GM18868 (cell line): ENCODE measurements around the gene TREH.

Source experiments
- ATAC-seq: cut with Tn5 transposase; IDR thresholded peaks from one replicate; pipeline ENCODE4 v1.9.1; 2021; ENCODE audit warnings: mild to moderate bottlenecking, moderate library complexity; ENCODE audit not compliant: unreplicated experiment

The TREH gene

DNA sequence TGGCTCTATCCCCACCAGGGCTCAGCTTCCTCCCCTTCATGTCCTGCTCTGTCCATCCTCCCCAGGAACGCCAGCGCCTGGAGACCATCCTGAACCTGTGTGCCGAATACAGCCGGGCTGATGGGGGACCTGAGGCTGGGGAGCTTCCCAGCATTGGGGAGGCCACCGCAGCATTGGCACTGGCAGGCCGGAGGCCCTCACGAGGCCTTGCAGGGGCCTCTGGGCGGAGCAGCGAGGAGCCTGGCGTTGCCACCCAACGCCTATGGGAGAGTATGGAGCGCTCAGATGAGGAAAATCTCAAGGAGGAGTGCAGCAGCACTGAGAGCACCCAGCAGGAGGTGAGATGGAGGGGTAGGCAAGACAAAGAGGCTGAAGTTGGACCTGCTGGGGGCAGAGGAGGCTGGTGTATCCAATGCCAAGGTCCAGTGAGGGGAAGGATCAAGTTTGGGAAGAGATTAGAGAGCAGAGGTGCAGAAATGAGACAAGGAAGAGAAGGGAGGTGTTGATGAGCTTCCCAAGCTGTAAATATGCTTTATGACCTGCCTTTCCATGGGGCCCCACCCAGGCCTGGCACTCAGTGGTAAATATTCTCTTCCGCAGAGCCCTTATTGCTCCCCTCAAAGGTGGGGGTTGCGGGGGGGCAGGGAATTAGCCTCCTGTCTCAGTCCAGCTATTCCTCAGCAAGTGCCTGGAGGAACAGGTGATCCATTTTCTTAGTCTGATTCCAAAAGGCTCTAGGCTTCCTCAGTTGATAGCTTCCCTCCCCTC, 48.1 kb downstream of the TREH start:
- no peak for ATAC-seq

DNA sequence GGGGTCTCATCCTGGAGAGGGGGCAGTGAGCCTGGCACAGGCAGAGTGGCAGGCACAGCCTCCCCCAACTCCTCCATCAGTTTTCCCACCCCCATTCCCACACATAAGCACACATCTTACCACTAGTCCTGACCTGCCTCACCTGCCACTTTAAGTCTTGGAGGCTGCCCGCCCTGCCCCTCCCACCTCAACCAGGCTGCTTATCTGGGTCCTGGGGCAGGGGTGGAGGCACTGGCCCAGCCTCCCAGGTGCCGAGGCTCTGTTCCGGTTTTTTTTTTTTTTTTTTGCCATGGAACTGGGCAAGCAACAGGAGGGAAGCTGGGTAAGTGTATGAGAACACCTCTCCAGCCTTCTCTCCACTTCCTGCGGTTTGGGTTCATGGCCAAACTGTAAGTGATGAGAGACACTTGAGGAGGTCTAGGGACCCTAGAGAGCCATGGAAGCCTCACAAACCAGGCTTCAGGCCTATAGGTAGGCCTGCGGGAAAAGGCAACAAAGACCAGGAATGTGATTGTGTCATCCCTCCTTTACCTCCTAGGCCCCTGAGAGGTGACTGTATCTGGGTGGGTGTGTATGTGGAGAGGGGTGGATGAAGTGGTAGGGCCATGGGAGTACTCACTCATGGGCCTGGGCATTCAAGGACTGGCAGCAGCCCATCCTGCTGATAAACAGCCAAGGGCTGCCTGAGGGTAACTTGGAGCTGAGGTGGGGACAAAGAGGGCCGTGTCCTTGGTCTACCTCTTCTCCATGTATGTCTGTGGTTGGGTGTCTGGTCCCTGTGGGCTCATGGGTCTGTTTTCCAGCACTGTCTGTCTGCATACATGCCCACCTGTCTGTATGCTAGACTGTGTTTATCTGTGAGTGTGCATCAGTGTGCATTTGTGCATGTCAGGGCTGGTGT, 49.4 kb downstream of the TREH start:
- ATAC-seq, result no peak

DNA sequence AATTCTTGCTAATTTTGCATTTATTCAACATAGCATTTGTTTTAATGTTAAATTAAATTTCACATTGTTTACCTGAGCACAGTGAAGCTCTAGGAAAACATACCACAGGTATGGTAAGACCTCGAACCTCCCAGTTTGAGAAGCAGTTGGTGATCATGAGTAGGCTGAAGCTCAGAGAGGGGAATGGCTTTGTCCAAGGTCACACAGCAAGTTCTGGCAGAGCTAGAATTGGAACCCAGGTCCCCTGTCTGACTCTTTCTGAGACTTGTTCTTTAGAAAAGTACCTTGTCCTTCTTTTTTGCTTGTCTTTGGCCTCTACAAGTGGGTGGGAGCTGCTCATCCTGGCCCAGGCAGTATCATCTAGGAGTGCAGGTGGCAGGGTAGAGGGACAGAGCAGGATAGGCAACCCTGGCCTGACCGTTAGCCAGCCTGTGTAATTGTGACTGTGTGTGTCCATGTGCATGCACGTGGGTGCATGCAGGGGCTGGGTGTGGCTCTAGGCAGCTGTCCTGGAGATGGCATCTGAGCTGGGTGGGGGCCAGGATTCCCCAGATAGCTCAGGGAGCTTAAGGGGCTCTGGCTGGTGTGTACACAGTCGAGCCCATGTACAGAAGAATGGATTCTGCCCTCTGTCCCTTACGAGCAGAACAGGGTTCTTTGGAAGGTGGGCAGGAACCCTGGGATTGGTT, 50.4 kb downstream of the TREH start:
- no peak for ATAC-seq

DNA sequence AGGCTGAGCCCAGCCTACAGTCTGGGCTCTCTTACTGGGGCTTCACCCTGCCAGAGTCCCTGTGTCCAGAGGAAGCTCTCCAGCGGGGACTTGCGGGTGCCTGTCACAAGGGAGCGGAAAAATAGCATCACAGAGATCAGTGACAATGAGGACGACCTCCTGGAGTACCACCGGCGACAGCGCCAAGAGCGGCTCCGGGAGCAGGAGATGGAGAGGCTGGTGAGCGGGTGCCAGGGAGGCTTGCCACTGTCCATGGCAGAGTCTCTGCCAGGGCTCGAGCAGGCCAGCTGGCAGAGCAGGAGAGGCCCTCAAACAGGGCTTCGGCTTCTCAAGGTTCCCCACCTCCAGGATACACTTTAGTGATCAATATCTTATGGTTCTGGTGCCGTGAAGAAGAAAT, 51.0 kb downstream of the TREH start:
- no peak for ATAC-seq

DNA sequence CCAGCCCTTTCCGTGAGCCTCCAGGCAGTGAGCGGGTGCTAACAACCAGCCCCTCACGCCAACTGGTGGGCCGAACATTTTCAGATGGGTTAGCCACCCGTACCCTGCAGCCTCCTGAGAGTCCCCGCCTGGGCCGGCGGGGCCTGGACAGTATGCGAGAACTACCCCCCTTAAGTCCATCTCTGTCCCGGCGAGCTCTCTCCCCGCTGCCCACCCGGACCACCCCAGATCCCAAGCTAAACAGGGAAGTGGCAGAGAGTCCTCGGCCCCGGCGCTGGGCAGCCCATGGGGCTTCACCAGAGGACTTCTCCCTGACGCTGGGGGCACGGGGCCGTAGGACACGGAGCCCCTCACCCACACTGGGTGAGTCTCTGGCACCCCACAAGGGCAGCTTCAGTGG, 51.4 kb downstream of the TREH start:
- no peak for ATAC-seq

DNA sequence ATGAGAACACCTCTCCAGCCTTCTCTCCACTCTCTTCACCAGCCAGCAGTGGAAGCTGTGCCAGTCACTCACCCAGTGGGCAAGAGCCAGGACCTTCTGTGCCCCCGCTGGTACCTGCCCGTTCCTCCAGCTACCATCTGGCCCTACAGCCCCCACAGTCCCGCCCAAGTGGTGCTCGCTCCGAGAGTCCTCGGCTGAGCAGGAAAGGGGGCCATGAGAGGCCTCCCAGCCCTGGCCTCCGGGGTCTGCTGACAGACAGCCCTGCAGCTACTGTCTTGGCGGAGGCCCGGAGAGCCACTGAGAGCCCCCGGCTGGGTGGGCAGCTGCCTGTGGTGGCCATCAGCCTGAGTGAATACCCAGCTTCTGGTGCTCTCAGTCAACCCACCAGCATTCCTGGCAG, 51.9 kb downstream of the TREH start:
- ATAC-seq, result no peak

DNA sequence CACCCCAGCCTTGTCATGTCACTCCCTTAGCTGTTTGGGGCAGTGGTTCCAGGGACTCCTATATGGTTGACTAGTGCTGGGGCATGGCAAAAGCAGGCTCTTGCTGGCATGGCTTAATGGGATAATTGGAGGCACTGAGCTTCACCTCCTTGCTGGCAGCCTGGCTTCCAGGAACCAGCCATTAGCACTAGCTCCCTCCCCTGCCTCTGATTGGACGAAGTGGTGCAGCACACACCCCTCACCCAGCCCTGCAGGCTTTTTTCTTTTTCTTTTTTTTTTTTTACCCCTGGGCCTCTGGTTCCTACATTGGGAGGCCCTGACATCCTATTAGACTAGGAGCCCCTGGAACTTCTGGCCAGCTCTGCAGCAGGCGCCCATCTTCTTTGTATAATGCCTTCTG, 53.5 kb downstream of the TREH start:
- no peak for ATAC-seq

DNA sequence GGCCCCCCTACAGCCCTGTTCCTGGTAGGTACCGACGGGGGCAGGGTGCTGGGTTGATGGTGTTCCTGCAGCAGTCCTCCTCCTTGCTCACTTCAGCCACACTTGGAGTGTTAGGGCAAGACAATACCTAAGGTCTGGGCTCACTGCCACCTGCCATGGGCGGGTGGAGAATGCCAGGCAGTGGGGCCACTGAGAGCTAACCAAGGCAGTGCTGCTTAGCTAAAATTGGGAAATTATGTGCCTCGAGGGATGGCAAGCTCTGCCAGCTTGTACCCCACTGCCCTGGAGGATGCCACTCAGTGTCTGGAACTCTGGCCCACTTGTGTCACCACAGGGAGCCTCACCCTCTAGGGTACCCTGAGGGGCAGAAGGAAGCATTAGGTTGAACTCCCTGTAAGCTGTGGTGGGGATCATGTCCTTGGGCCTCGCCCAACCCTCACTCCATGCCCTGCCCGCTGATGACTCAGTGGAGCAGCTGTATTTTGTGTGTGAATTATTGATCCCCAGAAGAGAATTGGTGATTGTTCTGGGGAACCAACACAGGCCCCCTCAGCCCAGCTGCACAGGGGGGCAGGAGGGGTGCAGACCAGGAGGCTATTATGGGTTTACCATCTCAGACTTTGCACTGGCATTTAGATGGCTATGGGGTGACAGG, 54.3 kb downstream of the TREH start:
- no peak for ATAC-seq

DNA sequence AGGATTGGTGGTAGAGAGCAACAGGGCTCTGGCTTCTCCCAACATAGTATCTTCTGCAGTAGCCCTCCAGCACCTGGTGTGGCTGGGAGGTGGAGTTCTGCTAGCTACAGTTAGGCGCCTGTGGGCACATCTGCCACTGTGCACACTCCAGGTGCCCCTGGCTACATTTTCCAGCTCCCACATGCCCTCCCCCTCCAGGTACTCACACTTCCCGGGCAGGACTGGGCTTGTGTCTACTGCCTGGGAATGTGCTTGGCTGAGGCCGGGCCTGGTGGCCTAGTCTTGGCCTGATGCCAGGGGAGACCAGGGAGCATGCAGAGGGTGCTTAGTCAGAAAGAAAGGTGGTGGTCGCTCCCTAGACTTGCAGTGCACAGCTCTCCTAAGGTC, 56.2 kb downstream of the TREH start:
- ATAC-seq, result no peak

DNA sequence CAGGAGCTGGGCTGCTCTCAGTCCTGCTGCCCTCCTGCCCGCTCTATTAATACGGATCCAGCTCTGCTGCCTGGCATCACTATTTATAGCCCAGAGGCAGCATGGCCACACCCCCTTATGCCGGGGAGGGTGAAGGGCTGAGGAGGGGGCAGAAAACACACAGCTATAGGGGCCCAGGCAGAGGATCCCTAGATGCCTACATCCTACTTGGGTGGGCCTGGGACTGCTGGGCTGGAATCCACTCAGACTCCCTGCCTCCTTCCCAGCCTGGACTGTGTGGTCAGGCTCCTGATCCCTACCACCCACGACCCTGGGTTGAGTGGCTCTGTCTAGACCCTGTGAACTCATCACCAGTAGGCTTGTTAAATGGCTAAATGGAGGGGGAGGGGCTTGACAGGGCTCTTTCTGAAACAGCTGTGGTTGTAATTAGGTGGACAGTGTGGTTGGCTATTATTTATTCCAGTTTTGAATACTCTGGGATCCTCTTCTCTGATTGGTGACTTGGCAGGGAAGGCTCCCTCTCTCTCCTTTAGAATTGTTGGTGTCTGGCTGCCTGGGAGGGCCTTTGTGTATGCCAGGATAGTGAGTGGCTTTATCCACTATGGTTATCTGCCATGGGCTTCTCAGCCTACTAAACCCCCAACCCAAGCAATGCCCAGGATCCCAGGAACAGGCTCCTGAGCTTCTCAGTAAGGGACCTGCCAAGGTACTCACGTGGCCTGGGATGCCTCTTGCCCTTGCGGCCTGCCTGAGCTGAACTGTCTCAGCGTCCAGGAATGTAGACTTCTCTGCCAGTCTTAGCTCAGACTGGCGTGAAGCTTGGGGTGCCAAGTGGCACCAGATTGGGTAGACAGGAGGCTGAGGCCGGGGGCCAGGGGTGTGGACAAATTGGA, 56.8 kb downstream of the TREH start:
- no peak for ATAC-seq

DNA sequence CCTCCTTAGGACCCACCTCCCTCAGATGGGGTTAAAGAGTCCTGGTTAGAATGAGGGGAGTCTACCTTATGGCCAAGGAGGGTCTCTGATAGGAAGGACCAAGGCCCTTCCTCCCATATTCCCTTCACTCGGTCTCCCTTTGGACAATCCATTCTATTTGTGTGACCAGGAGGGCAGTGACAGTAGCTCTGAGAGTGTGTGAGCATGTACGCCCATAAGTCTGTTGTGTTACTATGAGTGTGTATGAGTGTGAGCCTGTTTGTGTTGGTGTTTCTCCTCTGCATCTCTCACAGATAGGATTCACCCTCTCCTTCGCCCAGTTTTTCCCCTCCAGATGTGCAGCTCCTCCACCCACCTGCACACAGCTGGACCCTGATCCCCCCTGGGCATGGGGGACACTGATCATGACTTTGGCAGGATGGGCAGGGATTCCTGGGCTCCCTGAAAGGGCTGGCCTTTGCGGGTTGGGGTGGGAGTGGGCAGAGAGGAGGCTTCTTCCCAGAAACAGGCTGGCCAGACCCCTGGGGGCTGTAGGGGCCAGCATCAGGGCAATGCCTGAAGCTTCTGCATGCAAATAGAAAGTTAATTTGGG, 57.6 kb downstream of the TREH start:
- ATAC-seq, result no peak

DNA sequence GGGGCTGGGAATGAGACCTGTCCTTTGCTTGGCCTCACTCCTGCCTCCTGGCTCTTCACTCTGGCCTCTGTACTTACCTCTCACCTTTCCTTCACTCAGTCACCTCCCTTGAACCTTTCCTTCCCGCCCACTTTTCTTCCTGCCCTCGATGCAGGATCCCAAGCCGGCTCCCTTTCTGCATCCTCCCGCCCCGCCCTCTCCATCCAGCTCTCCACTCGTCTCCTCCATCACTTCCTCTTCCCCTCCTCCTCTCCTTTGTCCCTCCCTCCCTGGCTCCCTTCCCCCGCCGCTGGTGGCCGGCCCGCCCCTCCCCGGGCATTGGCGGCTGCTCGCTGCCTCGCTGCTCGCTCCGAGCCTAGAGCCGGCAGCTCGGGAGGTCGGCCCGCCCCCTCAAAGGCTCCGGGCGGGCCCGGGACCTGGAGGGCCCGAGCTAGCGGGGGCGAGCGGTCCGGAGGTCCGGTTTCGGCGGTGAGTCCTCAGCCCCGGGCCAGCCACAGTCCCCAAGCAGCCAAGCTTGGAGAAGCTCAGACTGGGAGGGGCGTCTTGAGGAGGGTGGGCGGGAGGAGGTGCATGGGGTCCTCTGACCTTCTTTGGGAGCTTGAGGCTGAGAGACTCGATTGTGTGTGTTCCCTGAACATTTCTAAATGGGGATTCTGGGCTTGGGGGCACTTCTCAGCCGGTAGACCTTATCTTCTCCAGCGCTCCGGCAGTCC, 58.2 kb downstream of the TREH start:
- ATAC-seq, result no peak

DNA sequence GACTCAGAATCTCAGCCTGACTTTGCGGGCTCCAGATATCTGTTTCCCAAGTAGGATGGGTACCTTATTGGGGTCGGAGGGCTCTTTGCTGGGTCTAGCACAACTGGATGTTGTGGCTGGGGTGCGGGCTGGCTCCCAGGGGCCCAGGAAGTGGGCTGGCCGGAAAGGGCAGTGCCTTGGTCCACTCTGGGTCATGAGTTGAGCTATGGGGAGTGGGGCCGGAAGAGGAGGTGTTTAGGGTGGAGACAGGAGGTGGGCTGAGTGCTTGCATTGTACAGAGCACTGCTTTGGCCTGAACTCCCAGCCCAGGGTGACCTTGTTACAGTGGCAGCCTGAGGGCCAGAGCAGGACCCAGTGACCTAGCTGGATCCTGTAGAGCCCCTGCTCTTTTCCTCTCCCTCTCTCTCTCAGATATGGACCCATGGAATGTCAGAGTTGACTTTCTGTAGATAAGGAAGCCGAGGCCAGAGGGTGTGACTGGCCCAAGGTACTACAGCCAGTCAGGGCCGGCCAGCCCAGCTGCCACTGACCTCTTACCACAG, 58.9 kb downstream of the TREH start:
- ATAC-seq, result no peak

DNA sequence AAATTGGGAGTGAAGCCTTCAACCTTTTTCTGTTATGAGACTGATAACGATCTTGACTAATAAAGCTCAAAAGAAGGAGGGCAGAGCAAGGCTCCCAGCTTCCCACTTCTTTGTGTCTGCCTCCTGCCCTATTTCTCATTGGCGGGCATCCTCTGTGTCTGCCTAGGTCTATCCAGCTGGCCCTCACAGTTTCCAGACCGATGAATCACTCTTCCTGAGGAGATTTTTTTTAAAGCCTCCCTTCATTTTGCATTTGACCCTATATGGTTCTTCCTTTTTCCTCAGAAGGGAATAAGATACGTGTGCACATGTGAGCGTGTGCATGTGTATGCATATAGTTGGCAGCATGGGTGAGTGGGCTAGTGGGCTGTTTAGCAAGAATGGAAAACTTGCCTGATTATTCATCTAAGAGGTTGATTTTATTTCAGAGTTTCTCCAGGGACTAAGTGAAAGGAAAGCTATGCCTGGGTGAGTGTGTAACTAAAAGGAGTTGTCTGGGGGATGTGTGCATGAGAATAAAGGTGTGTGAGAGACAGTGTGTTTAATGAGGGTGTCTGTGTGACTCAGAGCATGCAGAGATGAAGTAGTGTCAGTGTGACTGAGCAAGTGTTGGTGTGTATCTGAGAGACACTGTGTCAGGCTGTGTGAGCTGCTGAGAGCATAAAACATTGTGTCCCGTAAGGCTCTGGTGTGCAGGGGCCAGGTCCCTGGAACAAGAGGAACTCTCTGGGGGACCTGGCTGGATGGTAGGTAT, 59.8 kb downstream of the TREH start:
- no peak for ATAC-seq

DNA sequence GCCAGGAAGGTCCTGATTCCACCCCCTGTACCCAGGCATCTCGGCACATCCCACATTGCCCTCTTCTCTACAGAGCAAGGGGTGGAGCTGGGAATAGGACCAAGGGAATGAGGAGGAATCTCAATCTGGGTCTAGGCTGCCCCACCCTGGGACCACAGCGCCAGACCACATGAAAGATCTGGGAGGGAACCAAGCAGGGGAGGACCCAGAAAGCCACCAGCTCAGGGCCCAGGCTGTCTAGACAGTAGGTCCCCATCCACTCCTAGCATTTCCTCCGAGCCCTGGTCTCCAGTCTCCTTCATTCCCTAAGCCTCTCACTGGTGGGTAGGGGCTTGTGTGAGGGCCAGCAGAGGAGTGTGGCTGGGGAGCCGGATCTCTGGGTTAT, 60.5 kb downstream of the TREH start:
- ATAC-seq, result no peak

DNA sequence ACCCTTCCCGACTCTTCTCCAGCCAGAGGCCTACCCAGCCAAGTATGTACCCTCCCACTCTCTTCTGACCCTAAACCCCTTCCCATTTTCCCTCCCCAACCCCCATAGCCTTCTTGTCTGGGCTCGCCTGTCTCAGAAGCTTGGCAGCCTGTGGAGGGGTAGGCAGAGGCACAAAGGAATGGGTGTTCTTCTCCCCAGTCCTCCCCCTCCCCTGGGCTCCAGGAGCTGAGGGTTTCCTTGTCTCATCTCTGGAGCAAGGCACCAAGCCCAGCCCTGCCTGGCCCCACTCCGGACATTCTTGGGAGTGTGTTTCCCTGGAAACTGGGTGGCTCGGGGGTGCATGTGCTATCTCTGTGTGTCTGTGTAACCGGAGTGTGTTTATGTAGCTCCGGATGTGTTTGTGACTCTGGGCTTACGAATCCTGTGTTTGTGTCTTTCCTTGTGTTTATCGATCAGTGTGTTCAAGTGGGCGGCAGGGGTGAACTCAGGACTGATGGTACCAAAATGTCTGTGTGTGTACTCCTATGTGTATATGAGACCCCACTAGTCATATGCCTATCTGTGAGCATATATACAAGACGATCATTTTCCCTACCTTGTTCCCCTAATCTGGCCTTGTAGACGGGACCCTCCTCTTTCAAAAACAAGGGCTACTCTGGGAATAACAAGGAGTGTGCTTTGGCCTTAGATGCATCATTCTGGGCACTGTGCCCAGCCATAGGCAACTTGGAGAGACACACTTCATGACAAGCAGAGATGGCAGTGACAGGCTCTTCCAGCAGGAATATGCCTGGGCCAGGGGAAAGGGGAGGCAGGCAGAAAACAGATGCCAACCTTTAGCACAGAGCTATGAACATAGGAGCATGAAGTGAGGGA, 61.1 kb downstream of the TREH start:
- no peak for ATAC-seq

DNA sequence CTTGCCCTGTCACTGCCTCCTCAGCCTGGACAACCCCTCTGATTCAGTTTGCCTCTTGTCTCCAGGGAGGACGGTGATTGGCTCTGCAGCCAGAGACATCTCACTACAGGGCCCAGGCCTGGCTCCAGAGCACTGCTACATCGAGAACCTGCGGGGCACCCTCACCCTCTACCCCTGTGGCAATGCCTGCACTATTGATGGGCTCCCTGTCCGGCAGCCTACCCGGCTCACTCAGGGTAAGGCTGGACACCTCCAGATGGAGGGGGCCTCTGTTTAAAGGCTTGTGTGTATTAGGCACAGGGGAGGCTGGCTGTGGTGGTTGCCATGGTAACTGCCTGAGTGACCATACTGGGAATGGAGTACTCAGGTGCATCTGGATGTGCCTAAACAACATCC, 63.5 kb downstream of the TREH start:
- ATAC-seq, result no peak
